Measurements from ENCODE around the gene CHAF1B.

The CHAF1B gene

GRCh38 chr21:36460866-36461265 lies 75.7 kb downstream of the CHAF1B start:
- H3K4me3 ChIP-seq (ENCODE audit: low read depth, low read length): no peak overlapping the region
- peak; percentile 31; the same call in 1 of the 2 replicates for TF ChIP-seq ZIC2 (tag by site-specific recombination; IDR thresholded peaks at IDR 0.05)
- TF ChIP-seq ZNF768 (tag by site-specific recombination; IDR thresholded peaks at IDR 0.05): no peak
- CTCF ChIA-PET: interaction anchor here (1.1 to 1.2 kb wide), 2 partner anchors 17 to 348 kb away, joined by 3 read pairs; no protein-coding TSS in a partner anchor
- no peaks in the 10 kb centered on the region for H3K36me3 ChIP-seq (ENCODE audit: control insufficient read depth in 2 of 2, insufficient read depth in 1 of 2, low read length in 2 of 2)
- no peak overlapping the region for H3K27ac ChIP-seq (ENCODE audit: extremely low read depth, low read depth, low read length)
- no peaks in the 10 kb centered on the region for H3K9me3 ChIP-seq (ENCODE audit: control insufficient read depth, insufficient read depth, low read depth, low read length)
- H3K4me1 ChIP-seq (ENCODE audit: control insufficient read depth, insufficient read depth, low read length): peaks cover 7% of the 10 kb centered on the region
- POLR2A ChIA-PET: no interaction called here

DNA sequence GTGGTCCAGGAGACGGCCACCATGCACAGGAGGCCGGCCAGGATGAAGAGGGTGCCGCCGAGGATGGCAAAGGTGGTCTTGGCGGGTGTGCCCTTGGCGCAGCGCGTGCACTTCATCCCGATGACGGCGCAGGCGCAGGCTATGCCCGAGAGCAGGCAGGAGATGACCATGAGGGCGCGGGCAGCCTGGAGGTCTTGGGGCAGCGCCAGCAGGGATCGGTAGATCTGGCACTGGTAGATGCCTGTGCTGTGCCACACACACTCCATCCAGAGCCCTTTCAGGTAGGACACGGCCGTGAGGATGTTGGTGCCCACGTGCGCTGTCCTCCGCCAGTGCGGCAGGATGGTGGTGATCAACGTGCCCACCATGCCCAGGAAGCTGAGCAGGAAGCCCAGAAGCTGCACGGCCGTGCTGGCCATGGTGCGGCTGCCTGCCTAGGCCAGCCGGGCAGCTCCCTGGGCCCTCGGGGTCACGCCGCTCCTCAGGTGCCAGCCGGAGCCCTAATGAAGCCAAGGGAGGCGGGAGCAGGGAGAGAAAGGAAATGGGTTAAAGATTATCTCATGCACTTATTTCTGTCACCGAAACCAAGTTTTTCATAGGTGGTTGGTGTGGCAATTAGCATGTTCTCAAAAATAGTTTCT lies 76.2 kb downstream of the CHAF1B start:
- Histone ChIP-seq H3K27ac (ENCODE audit: extremely low read depth, low read depth, low read length) (no peak overlapping the region), H3K4me1 (ENCODE audit: control insufficient read depth, insufficient read depth, low read length) (peaks cover 7% of the 10 kb centered on the region), H3K4me3 (ENCODE audit: low read depth, low read length) (no peak overlapping the region), H3K9me3 (ENCODE audit: control insufficient read depth, insufficient read depth, low read depth, low read length) (no peaks in the 10 kb centered on the region), H3K36me3 (ENCODE audit: control insufficient read depth in 2 of 2, insufficient read depth in 1 of 2, low read length in 2 of 2) (no peaks in the 10 kb centered on the region)
- TF ChIP-seq ZNF571 (tag by site-specific recombination; IDR thresholded peaks at IDR 0.05): no peak
- CTCF ChIA-PET: interaction anchor here (0.6 kb wide), 1 partner anchor 237 kb away, joined by 5 read pairs; no protein-coding TSS in a partner anchor
- POLR2A ChIA-PET: no interaction called here

DNA sequence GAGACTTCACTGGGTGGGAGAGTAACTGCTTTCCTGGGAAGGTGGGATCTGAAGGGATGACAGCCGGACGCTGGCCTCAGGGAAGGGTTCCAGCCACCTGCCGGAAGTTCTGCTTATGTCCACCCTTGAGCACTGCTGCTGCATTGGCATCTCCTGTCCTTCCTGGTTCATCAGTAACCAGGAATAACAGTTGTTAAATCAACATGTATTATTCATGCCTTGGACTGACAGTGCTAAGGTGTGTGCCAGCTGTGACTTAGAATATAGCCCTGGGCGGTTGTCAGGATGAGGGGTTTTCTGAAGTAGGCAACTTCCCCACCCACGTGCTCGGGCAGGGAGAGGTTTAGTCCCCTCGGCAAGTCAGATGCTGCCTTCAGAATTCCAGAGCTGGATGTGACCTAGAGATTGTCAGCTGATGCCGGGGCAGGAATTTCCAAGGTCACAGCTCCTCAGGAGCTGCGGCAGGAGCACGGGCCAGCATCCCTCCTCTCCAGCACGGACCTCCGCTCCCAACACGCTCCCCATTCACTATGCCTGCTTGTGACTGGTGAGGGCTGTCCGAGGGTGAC lies 76.8 kb downstream of the CHAF1B start:
- Histone ChIP-seq H3K4me1 (ENCODE audit: control insufficient read depth, insufficient read depth, low read length) (peaks cover 7% of the 10 kb centered on the region), H3K9me3 (ENCODE audit: control insufficient read depth, insufficient read depth, low read depth, low read length) (no peaks in the 10 kb centered on the region), H3K27ac (ENCODE audit: extremely low read depth, low read depth, low read length) (no peak overlapping the region), H3K36me3 (ENCODE audit: control insufficient read depth in 2 of 2, insufficient read depth in 1 of 2, low read length in 2 of 2) (no peaks in the 10 kb centered on the region), H3K4me3 (ENCODE audit: low read depth, low read length) (no peak overlapping the region)
- TF ChIP-seq TCF7L2 (IDR thresholded peaks at IDR 0.05; ENCODE audit: borderline replicate concordance, low read depth, low read length): no peak
- no peak for TF ChIP-seq ZEB2 (tag by site-specific recombination; IDR thresholded peaks at IDR 0.05)
- TF ChIP-seq ZFP3 (tag by site-specific recombination; IDR thresholded peaks at IDR 0.05; ENCODE audit: low read depth): no peak
- ChIA-PET POLR2A (no interaction called here), CTCF (interaction anchor here (0.6 kb wide), 1 partner anchor 236 kb away, joined by 5 read pairs; no protein-coding TSS in a partner anchor)

- Histone ChIP-seq H3K4me1 (ENCODE audit: control insufficient read depth, insufficient read depth, low read length) (peaks cover 7% of the 10 kb centered on the region), H3K27ac (ENCODE audit: extremely low read depth, low read depth, low read length) (no peak overlapping the region), H3K9me3 (ENCODE audit: control insufficient read depth, insufficient read depth, low read depth, low read length) (no peaks in the 10 kb centered on the region), H3K4me3 (ENCODE audit: low read depth, low read length) (no peak overlapping the region), H3K36me3 (ENCODE audit: control insufficient read depth in 2 of 2, insufficient read depth in 1 of 2, low read length in 2 of 2) (no peaks in the 10 kb centered on the region)
- ChIA-PET CTCF (interaction anchor here (0.7 kb wide), 2 partner anchors 17 to 690 kb away, joined by 3 read pairs; partner anchors contain the start of gene CLDN14), POLR2A (no interaction called here)
- TF ChIP-seq PRDM6 (tag by site-specific recombination; IDR thresholded peaks at IDR 0.05) (no peak), SETDB1 (IDR thresholded peaks at IDR 0.05; ENCODE audit: insufficient read length, low read length) (no peak), ZNF670 (tag by site-specific recombination; IDR thresholded peaks at IDR 0.05; ENCODE audit: low read depth) (no peak), ZNF239 (tag by site-specific recombination; IDR thresholded peaks at IDR 0.05) (no peak), ZNF138 (tag by site-specific recombination; IDR thresholded peaks at IDR 0.05; ENCODE audit: borderline replicate concordance) (no peak), BCL6B (tag by site-specific recombination; IDR thresholded peaks at IDR 0.05) (no peak), ZNF157 (tag by site-specific recombination; IDR thresholded peaks at IDR 0.05) (no peak), GFI1B (tag by site-specific recombination; IDR thresholded peaks at IDR 0.05) (no peak), RBAK (tag by site-specific recombination; IDR thresholded peaks at IDR 0.05) (no peak), ZNF202 (tag by site-specific recombination; IDR thresholded peaks at IDR 0.05; ENCODE audit: borderline replicate concordance) (no peak), ZNF121 (tag by site-specific recombination; IDR thresholded peaks at IDR 0.05) (no peak), MZF1 (tag by site-specific recombination; IDR thresholded peaks at IDR 0.05; ENCODE audit: borderline replicate concordance) (no peak), ZNF112 (tag by site-specific recombination; IDR thresholded peaks at IDR 0.05) (no peak), ZNF530 (tag by site-specific recombination; IDR thresholded peaks at IDR 0.05; ENCODE audit: low read depth) (no peak), MEIS1 (CRISPR knock-in tag; IDR thresholded peaks at IDR 0.05; ENCODE audit: borderline replicate concordance) (no peak), ZNF580 (tag by site-specific recombination; IDR thresholded peaks at IDR 0.05) (no peak)
- TF ChIP-seq, protein P1, sequence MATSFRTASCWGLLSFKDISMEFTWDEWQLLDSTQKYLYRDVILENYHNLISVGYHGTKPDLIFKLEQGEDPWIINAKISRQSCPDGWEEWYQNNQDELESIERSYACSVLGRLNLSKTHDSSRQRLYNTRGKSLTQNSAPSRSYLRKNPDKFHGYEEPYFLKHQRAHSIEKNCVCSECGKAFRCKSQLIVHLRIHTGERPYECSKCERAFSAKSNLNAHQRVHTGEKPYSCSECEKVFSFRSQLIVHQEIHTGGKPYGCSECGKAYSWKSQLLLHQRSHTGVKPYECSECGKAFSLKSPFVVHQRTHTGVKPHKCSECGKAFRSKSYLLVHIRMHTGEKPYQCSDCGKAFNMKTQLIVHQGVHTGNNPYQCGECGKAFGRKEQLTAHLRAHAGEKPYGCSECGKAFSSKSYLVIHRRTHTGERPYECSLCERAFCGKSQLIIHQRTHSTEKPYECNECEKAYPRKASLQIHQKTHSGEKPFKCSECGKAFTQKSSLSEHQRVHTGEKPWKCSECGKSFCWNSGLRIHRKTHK (tag by site-specific recombination; IDR thresholded peaks at IDR 0.05): no peak
Measured at GRCh38 chr21:36463204-36463603, 78.0 kb downstream of the CHAF1B start.
